ENCODE results near the gene RNF220. TPM values are rescaled to one million over a fixed set of nuclear protein-coding genes. Genes with fewer than 3 reads are reported as not detected.
A peak's percentile ranks its signal among the peaks of the same experiment; 100 is the strongest.

The RNF220 gene
- total and polyA plus RNA-seq, 7 donors, result 49.5 to 122 (median 82.8) TPM

DNA sequence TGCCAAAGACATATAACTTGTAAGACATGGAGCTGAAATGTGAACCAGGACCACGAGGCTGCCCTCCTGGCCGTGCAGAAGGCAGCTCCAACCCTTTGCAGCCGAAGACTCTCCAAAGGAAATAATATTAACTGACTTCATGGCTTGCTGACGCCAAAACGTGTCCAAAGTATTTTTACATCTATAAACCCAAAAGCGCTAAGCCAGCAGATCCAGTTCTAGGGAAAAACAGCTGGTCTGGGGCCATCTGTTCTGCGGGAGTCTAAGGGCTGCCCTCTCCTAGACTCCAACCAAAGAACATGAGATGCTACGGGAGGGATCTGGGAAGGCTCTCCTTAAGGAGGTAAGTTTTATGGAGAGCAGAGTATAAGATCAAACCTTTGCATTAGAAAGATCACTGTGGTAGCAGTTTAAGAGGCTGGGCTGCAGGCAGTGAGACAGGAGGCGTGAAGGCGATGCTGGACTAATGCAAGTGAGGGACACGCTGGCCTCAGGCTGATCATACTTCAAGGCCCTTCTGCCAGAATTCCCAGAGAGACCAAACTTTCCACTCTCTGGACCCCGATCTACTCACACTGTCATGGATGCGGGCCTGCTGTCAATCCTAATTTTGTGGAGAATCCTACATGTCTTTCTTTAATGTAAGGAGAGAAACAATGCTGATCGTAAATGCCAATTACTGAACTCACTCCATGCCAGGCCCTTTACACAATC lies 268.1 kb downstream of the RNF220 start:
- Histone ChIP-seq H3K9me3 (no peaks in the 10 kb centered on the region), H3K36me3 (no peaks in the 10 kb centered on the region), H3K27ac (peak overlapping the region; percentile 90 to 95 (median 94)), H3K4me1 (peaks cover 0 to 31% (median 21%) of the 10 kb centered on the region in 4 donors), H3K27me3 (no peaks in the 10 kb centered on the region), H3K4me3 (peak overlapping the region; percentile 59 to 72 (median 68))
- intact Hi-C loops (cut with DNase I), result no loop called here
- TF ChIP-seq, protein P1, sequence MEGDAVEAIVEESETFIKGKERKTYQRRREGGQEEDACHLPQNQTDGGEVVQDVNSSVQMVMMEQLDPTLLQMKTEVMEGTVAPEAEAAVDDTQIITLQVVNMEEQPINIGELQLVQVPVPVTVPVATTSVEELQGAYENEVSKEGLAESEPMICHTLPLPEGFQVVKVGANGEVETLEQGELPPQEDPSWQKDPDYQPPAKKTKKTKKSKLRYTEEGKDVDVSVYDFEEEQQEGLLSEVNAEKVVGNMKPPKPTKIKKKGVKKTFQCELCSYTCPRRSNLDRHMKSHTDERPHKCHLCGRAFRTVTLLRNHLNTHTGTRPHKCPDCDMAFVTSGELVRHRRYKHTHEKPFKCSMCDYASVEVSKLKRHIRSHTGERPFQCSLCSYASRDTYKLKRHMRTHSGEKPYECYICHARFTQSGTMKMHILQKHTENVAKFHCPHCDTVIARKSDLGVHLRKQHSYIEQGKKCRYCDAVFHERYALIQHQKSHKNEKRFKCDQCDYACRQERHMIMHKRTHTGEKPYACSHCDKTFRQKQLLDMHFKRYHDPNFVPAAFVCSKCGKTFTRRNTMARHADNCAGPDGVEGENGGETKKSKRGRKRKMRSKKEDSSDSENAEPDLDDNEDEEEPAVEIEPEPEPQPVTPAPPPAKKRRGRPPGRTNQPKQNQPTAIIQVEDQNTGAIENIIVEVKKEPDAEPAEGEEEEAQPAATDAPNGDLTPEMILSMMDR (IDR thresholded peaks at IDR 0.05), result no peak
- TF ChIP-seq POLR2AphosphoS5 (IDR thresholded peaks at IDR 0.05), result no peak
- no peak for TF ChIP-seq POLR2A (IDR thresholded peaks at IDR 0.05)
- TF ChIP-seq EP300 (IDR thresholded peaks at IDR 0.05), result no peak
- 77 to 79% methylated on average over 14 of the region's 14 CpGs for WGBS, 2 donors
- no peak for DNase-seq

DNA sequence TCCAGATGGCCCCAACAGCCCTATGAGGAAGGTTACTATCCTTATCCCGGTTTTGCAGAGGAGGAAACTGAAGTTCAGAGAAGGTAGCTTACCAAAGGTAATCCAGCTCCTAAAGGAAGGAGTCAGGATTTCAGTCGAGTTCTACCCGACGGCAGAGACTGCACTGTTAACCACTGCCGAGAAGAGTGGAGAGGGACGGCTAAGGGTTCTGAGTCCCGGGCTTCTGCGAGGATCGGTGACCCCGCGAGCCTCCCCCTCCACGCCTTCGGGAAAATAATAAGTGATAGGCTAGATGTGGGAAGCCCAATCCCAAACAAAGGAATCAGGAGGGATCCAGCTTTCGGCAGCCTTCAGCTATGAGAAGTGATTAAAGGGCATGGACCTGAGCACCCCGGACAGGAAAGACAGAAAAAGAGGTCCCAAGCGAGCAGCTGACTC lies 268.6 kb downstream of the RNF220 start:
- H3K27ac ChIP-seq, result peak overlapping the region; percentile 90 to 95 (median 94)
- H3K4me3 ChIP-seq, result peak overlapping the region; percentile 59 to 72 (median 68)
- H3K9me3 ChIP-seq, result no peaks in the 10 kb centered on the region
- H3K27me3 ChIP-seq, result no peaks in the 10 kb centered on the region
- intact Hi-C loops (cut with DNase I), result loop anchor here (1.0 kb wide), 1 partner anchor 318 kb away; the partner anchor contains the start of gene ERI3
- DNase-seq, result no peak
- H3K4me1 ChIP-seq, result peaks cover 0 to 31% (median 21%) of the 10 kb centered on the region in 4 donors
- TF ChIP-seq POLR2AphosphoS5 (IDR thresholded peaks at IDR 0.05) (peak in 2 of 4 donors; percentile 47 to 82), POLR2A (IDR thresholded peaks at IDR 0.05) (no peak)
- no peaks in the 10 kb centered on the region for H3K36me3 ChIP-seq
- WGBS, 2 donors, result 1 to 2% methylated on average over 16 of the region's 16 CpGs

DNA sequence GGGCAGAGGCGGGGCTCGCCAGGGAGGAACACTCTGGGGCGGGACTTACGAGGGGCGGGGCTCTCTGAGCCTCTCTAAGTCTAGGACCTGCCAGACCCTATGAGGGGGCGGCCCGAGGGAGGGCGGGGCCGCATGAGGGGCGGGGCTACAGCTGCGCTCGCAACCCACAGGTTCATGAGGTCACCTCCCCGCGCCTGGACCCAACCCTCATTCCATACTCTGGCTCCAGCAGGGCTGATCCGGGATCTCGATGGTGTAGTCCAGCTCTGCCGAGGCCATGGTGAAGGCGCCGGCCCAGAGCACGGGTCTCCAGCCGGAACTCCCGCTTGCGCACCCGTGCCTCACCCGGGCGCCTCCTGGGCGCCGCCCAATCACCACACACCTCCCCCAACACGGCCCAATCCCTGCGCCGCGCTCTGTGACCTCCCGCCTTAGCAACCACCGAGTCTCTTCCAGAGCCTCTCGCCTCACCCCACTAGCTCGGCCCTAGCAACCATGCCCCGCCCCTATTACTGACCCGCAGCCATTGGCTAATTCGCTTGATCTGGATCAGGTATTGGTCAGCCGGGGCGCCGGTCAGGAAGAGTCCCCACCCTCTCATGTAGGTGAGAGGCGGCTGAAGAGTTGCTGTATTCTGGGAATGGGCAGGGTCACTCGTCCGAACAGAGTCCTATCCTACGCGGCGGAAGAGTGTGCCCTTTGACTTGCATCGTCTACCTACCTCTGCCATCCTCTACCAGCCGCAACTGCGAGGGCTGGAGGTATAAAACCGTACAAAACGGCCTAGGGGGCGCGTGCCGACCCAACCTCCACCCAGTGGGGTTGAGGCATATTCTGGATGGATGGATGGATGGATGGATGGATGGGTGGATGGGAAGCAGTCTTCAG lies 269.3 kb downstream of the RNF220 start, which contains the start of the genes ARMH1 and TMEM53:
ARMH1 (plus strand) TSS at position 602 of the 888 bp plus-strand sequence. CDS start 14,984 bp downstream, outside the sequence.
TMEM53 (minus strand) TSS at position 369 of the 888 bp plus-strand sequence; CDS start at position 279, 90 bp downstream.
- Histone ChIP-seq H3K36me3 (no peaks in the 10 kb centered on the region), H3K4me1 (peaks cover 0 to 31% (median 21%) of the 10 kb centered on the region in 4 donors), H3K27me3 (no peaks in the 10 kb centered on the region), H3K27ac (peak within 1 kb of the TSS; percentile 90 to 95 (median 94)), H3K9me3 (no peaks in the 10 kb centered on the region), H3K4me3 (peak within 1 kb of the TSS; percentile 59 to 72 (median 68))
- intact Hi-C loops (cut with DNase I), result loop anchor here (1.0 kb wide), 1 partner anchor 319 kb away; the partner anchor contains the start of gene ERI3
- TF ChIP-seq POLR2AphosphoS5 (IDR thresholded peaks at IDR 0.05) (peak; percentile 36 to 89 (median 70)), POLR2A (IDR thresholded peaks at IDR 0.05) (peak in 1 of 2 donors; percentile 45), EP300 (IDR thresholded peaks at IDR 0.05) (no peak)
- TF ChIP-seq, protein P1 (IDR thresholded peaks at IDR 0.05), result no peak
- WGBS, 2 donors, result 1% methylated on average over 56 of the region's 56 CpGs
- DNase-seq, result peak; percentile 100

DNA sequence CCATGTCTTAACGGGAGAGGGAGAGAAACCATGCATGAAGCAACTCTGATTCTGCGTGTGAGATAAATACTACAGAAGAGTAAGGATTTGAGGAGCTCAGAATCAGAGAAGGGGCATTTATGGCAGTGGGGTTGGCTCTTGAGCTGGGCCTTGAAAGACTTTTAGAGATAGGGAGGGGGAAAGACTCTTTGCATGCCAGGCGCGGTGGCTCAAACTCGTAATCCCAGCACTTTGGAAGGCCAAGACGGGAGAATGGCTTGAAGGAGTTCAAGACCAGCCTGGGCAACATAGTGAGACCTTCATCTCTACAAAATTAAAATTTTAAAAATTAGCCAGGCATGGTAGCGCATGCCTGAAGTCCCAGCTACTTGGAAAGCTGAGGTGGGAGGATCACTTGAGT lies 270.1 kb downstream of the RNF220 start:
- 88 to 90% methylated on average over 7 of the region's 7 CpGs for WGBS, 2 donors
- TF ChIP-seq POLR2AphosphoS5 (IDR thresholded peaks at IDR 0.05), result no peak
- peaks cover 0 to 31% (median 21%) of the 10 kb centered on the region in 4 donors for H3K4me1 ChIP-seq
- intact Hi-C loops (cut with DNase I), result no loop called here
- H3K4me3 ChIP-seq, result peak overlapping the region; percentile 59 to 72 (median 68)
- H3K27me3 ChIP-seq, result no peaks in the 10 kb centered on the region
- H3K9me3 ChIP-seq, result no peaks in the 10 kb centered on the region
- no peaks in the 10 kb centered on the region for H3K36me3 ChIP-seq
- DNase-seq, result no peak
- peak overlapping the region; percentile 90 to 95 (median 94) for H3K27ac ChIP-seq

DNA sequence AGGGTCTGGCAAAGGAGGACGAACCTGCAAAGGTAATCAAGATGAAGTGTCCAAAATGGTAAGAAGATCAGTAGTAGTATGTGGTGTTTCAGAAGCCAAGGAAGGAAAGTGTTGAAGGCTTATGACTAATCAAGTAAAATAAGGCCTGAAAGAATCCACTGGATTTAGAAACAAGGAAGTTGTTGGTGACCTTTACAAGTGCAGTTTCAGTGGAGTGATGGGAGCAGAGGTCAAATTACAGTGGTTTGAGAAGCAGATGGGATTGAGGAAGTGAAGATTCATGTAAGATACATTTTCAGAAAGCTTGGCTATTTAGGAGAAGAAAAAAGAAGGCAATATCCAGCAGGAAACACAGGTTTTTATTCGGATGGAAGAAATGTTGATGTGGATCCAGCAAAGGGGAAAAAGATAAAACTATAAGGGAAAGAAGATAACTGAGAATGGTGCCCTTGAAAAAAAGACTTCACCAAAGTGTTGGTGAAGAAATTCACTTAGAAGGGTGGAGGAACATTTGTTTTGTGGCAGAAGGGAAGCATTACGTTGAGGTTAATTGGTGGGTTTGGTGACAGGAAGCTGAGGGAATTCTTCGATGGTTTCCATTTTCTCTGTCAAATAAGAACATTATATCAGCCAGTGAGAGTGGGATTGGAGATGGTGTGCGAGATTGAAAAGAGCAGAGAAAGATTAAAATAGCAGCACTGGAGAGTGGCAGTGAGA lies 271.6 kb downstream of the RNF220 start:
- Histone ChIP-seq H3K9me3 (no peaks in the 10 kb centered on the region), H3K4me1 (peaks cover 0 to 31% (median 21%) of the 10 kb centered on the region in 4 donors), H3K36me3 (no peaks in the 10 kb centered on the region), H3K4me3 (no peak overlapping the region), H3K27me3 (no peaks in the 10 kb centered on the region), H3K27ac (peak overlapping the region in 3 of 4 donors; percentile 24 to 44 (median 24))
- TF ChIP-seq POLR2AphosphoS5 (IDR thresholded peaks at IDR 0.05), result no peak
- no peak for TF ChIP-seq POLR2A (IDR thresholded peaks at IDR 0.05)
- TF ChIP-seq, protein P1 (IDR thresholded peaks at IDR 0.05), result no peak
- TF ChIP-seq EP300 (IDR thresholded peaks at IDR 0.05), result no peak
- WGBS, 2 donors, result 56 to 65% methylated on average over 5 of the region's 5 CpGs
- intact Hi-C loops (cut with DNase I), result no loop called here
- no peak for DNase-seq
